ENCODE results near the gene C3. TPM values are rescaled to one million over a fixed set of nuclear protein-coding genes. Genes with fewer than 3 reads are reported as not detected.

The C3 gene
- total RNA-seq, 1 experiment from 2014 or later: 5.0 TPM

DNA sequence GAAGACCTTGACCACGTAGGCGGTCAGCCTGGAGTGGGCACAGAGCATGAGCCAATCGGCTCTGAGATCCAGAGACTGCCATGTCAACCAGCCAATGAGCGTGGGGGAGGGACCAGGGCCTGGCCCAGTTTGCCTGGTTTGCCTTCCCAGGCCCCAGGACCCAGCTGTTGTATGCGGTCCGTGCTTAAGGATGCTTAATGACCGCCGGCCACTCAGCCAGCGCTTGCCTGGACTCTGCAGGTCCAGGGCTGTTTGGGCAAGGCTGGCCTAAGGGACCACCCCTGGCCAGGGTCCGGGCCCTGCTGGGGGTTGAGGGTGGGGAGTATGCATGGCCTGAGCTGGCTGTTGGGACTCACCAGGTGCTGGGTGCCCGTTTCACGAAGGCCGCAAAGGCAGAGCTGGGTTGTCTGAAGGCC lies 27.4 kb downstream of the C3 start:
- no peaks in the 10 kb centered on the region for H3K4me1 ChIP-seq (ENCODE audit: control insufficient read depth, insufficient read depth, low read length)
- H3K4me3 ChIP-seq (ENCODE audit: low read depth in 2 of 2, low read length in 2 of 2): no peak overlapping the region
- ATAC-seq (0 out of 2 replicates have a peak, but pooled peaks have one; percentile 45), DNase-seq (ENCODE audit: low read depth, low spot score) (no peak)
- H3K27ac ChIP-seq (ENCODE audit: low read length): no peak overlapping the region
- H3K9me3 ChIP-seq (ENCODE audit: control insufficient read depth, insufficient read depth, low read depth, low read length): no peaks in the 10 kb centered on the region
- CTCF ChIA-PET: no interaction called here
- in situ Hi-C loops (cut with HindIII; ENCODE audit: low pct_unique_long_range_greater_than_20kb, low sequenced_read_pairs): no loop called here
- TF ChIP-seq POLR2AphosphoS5 (IDR thresholded peaks at IDR 0.05; ENCODE audit: low read depth, low read length) (no peak), SIN3A (IDR thresholded peaks at IDR 0.05; ENCODE audit: borderline replicate concordance, insufficient read depth, low read depth, low read length) (no peak), TCF7L2 (IDR thresholded peaks at IDR 0.05; ENCODE audit: low read depth, low read length) (no peak)
- TF ChIP-seq, protein P1, sequence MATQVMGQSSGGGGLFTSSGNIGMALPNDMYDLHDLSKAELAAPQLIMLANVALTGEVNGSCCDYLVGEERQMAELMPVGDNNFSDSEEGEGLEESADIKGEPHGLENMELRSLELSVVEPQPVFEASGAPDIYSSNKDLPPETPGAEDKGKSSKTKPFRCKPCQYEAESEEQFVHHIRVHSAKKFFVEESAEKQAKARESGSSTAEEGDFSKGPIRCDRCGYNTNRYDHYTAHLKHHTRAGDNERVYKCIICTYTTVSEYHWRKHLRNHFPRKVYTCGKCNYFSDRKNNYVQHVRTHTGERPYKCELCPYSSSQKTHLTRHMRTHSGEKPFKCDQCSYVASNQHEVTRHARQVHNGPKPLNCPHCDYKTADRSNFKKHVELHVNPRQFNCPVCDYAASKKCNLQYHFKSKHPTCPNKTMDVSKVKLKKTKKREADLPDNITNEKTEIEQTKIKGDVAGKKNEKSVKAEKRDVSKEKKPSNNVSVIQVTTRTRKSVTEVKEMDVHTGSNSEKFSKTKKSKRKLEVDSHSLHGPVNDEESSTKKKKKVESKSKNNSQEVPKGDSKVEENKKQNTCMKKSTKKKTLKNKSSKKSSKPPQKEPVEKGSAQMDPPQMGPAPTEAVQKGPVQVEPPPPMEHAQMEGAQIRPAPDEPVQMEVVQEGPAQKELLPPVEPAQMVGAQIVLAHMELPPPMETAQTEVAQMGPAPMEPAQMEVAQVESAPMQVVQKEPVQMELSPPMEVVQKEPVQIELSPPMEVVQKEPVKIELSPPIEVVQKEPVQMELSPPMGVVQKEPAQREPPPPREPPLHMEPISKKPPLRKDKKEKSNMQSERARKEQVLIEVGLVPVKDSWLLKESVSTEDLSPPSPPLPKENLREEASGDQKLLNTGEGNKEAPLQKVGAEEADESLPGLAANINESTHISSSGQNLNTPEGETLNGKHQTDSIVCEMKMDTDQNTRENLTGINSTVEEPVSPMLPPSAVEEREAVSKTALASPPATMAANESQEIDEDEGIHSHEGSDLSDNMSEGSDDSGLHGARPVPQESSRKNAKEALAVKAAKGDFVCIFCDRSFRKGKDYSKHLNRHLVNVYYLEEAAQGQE (IDR thresholded peaks at IDR 0.05; ENCODE audit: insufficient read depth in 1 of 2, low read depth in 2 of 2, low read length in 1 of 2): no peak
- intact Hi-C loops (cut with micrococcal nuclease; ENCODE audit: unreplicated experiment): no loop called here
- no TSS peak for BruUV-seq (replicated peaks)
- no peaks in the 10 kb centered on the region for H3K36me3 ChIP-seq (ENCODE audit: control insufficient read depth, insufficient read depth, low read length)
- POLR2A ChIA-PET: no interaction called here
- H3K27me3 ChIP-seq (ENCODE audit: control insufficient read depth, insufficient read depth, low read length): no peaks in the 10 kb centered on the region

DNA sequence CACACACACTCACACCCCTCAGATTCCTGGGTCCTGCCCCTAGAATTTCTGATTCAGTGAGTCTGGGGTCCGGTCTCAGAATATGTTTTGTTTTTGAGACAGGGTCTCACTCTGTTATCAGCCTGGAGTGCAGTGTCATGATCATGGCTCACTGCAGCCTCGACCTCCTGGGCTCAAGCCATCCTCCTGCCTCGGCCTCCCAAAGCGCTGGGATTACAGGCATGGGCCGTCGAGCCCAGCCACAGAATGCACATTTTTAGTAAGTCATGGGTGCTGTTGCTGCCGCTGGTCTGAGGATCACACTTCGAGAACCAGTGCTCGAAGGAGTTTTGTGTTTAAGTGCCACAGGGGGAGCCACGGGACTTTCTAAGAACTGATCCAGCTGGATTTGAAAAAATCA lies 28.4 kb downstream of the C3 start:
- POLR2A ChIA-PET: no interaction called here
- no peak overlapping the region for H3K4me3 ChIP-seq (ENCODE audit: low read depth in 2 of 2, low read length in 2 of 2)
- CTCF ChIA-PET: no interaction called here

More for the DNA sequence above, 28.4 kb downstream of the C3 start:
- Histone ChIP-seq H3K27me3 (ENCODE audit: control insufficient read depth, insufficient read depth, low read length) (no peaks in the 10 kb centered on the region), H3K36me3 (ENCODE audit: control insufficient read depth, insufficient read depth, low read length) (no peaks in the 10 kb centered on the region), H3K4me1 (ENCODE audit: control insufficient read depth, insufficient read depth, low read length) (no peaks in the 10 kb centered on the region), H3K27ac (ENCODE audit: low read length) (no peak overlapping the region), H3K9me3 (ENCODE audit: control insufficient read depth, insufficient read depth, low read depth, low read length) (no peaks in the 10 kb centered on the region)
- no peak for TF ChIP-seq SIN3A (IDR thresholded peaks at IDR 0.05; ENCODE audit: borderline replicate concordance, insufficient read depth, low read depth, low read length)
- no peak for TF ChIP-seq TCF7L2 (IDR thresholded peaks at IDR 0.05; ENCODE audit: low read depth, low read length)
- TF ChIP-seq, protein P2, sequence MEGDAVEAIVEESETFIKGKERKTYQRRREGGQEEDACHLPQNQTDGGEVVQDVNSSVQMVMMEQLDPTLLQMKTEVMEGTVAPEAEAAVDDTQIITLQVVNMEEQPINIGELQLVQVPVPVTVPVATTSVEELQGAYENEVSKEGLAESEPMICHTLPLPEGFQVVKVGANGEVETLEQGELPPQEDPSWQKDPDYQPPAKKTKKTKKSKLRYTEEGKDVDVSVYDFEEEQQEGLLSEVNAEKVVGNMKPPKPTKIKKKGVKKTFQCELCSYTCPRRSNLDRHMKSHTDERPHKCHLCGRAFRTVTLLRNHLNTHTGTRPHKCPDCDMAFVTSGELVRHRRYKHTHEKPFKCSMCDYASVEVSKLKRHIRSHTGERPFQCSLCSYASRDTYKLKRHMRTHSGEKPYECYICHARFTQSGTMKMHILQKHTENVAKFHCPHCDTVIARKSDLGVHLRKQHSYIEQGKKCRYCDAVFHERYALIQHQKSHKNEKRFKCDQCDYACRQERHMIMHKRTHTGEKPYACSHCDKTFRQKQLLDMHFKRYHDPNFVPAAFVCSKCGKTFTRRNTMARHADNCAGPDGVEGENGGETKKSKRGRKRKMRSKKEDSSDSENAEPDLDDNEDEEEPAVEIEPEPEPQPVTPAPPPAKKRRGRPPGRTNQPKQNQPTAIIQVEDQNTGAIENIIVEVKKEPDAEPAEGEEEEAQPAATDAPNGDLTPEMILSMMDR (IDR thresholded peaks at IDR 0.05): no peak
- TF ChIP-seq, protein P1 (IDR thresholded peaks at IDR 0.05; ENCODE audit: insufficient read depth in 1 of 2, low read depth in 2 of 2, low read length in 1 of 2): no peak
- TF ChIP-seq POLR2AphosphoS5 (IDR thresholded peaks at IDR 0.05; ENCODE audit: low read depth, low read length): no peak
- ATAC-seq (no peak), DNase-seq (ENCODE audit: low read depth, low spot score) (no peak)
- no TSS peak for BruUV-seq (replicated peaks)
- intact Hi-C loops (cut with micrococcal nuclease; ENCODE audit: unreplicated experiment): no loop called here
- in situ Hi-C loops (cut with HindIII; ENCODE audit: low pct_unique_long_range_greater_than_20kb, low sequenced_read_pairs): no loop called here

All from Panc1 (cell line).